ENCODE data around the gene CDHR3. TPM values are rescaled to one million over a fixed set of nuclear protein-coding genes. Genes with fewer than 3 reads are reported as not detected.

The CDHR3 gene
- total and polyA plus RNA-seq, 2 donors from 2014 or later, result 3.6 to 7.1 TPM

GRCh38 chr7:105989686-105990085 lies 26.6 kb downstream of the CDHR3 start:
- no peak for FAIRE-seq
- intact Hi-C loops (cut with DNase I), result no loop called here
- TF ChIP-seq CTCF (IDR thresholded peaks at IDR 0.05; ENCODE audit: borderline replicate concordance, extremely low read depth, insufficient read depth), result no peak
- DNase-seq, result no peak
- Histone ChIP-seq H3K36me3 (ENCODE audit: control insufficient read depth in 2 of 3, insufficient read depth in 3 of 3, low read length in 3 of 3) (no peaks in the 10 kb centered on the region), H3K4me3 (ENCODE audit: low read length in 3 of 3) (no peak overlapping the region), H3K27me3 (ENCODE audit: control insufficient read depth, insufficient read depth, low read length) (no peaks in the 10 kb centered on the region), H3K4me1 (ENCODE audit: control insufficient read depth in 2 of 3, insufficient read depth in 2 of 3, low read depth in 1 of 3, low read length in 3 of 3) (no peaks in the 10 kb centered on the region), H3K27ac (ENCODE audit: low read depth in 2 of 2, low read length in 2 of 2) (no peak overlapping the region), H3K9ac (ENCODE audit: low read length in 3 of 3) (no peak overlapping the region), H3K9me3 (ENCODE audit: control insufficient read depth in 2 of 3, insufficient read depth in 1 of 3, low read length in 3 of 3) (no peaks in the 10 kb centered on the region)

- Histone ChIP-seq H3K9me3 (ENCODE audit: control insufficient read depth in 2 of 3, insufficient read depth in 1 of 3, low read length in 3 of 3) (no peaks in the 10 kb centered on the region), H3K4me1 (ENCODE audit: control insufficient read depth in 2 of 3, insufficient read depth in 2 of 3, low read depth in 1 of 3, low read length in 3 of 3) (no peaks in the 10 kb centered on the region), H3K27me3 (ENCODE audit: control insufficient read depth, insufficient read depth, low read length) (no peaks in the 10 kb centered on the region), H3K9ac (ENCODE audit: low read length in 3 of 3) (no peak overlapping the region), H3K4me3 (ENCODE audit: low read length in 3 of 3) (no peak overlapping the region), H3K27ac (ENCODE audit: low read depth in 2 of 2, low read length in 2 of 2) (no peak overlapping the region), H3K36me3 (ENCODE audit: control insufficient read depth in 2 of 3, insufficient read depth in 3 of 3, low read length in 3 of 3) (no peaks in the 10 kb centered on the region)
- FAIRE-seq (no peak), DNase-seq (no peak)
- TF ChIP-seq CTCF (IDR thresholded peaks at IDR 0.05; ENCODE audit: borderline replicate concordance, extremely low read depth, insufficient read depth), result no peak
- intact Hi-C loops (cut with DNase I), result no loop called here
Observed at GRCh38 chr7:105990141-105990540, 27.1 kb downstream of the CDHR3 start.

DNA sequence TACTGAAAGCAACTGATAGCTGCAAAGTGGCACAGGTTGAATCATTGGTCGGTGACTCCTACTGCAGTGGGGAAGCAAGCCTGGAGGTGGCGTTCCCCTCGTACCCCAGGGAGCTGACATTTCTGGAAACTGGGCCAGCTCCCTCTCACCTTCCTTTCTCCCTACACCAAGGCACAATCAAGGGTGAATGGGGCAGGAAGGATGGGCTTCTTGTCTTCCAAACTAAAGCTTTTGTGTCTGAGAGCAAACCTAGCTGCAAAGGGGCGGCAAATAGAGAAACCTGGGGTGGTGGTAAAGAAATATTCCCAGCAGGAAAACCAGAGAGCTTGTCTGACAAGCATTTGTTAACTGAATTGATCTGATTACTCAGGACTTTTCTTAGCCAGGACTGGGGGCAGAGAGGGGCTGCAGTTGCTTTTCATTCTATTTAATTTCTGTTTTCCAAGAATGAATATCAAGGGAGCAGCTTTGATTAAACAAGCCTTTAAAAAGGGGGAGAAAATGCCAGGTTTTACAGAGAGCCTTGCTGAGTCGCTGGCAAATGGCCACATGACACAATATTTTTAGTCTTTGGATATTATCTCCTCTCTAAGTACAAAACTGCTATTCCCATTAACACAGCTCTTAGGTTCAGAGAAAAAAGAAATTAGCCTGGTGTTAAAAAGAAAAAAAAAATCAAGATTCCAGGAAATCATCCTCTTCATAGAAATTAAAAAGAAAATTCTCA lies 27.8 kb downstream of the CDHR3 start:
- DNase-seq (no peak), FAIRE-seq (no peak)
- TF ChIP-seq CTCF (IDR thresholded peaks at IDR 0.05; ENCODE audit: borderline replicate concordance, extremely low read depth, insufficient read depth), result no peak
- intact Hi-C loops (cut with DNase I), result no loop called here
- no peaks in the 10 kb centered on the region for H3K9me3 ChIP-seq (ENCODE audit: control insufficient read depth in 2 of 3, insufficient read depth in 1 of 3, low read length in 3 of 3)
- no peaks in the 10 kb centered on the region for H3K36me3 ChIP-seq (ENCODE audit: control insufficient read depth in 2 of 3, insufficient read depth in 3 of 3, low read length in 3 of 3)
- no peaks in the 10 kb centered on the region for H3K27me3 ChIP-seq (ENCODE audit: control insufficient read depth, insufficient read depth, low read length)
- H3K4me3 ChIP-seq (ENCODE audit: low read length in 3 of 3), result no peak overlapping the region
- H3K4me1 ChIP-seq (ENCODE audit: control insufficient read depth in 2 of 3, insufficient read depth in 2 of 3, low read depth in 1 of 3, low read length in 3 of 3), result no peaks in the 10 kb centered on the region
- no peak overlapping the region for H3K9ac ChIP-seq (ENCODE audit: low read length in 3 of 3)
- no peak overlapping the region for H3K27ac ChIP-seq (ENCODE audit: low read depth in 2 of 2, low read length in 2 of 2)

- no peak for TF ChIP-seq CTCF (IDR thresholded peaks at IDR 0.05; ENCODE audit: borderline replicate concordance, extremely low read depth, insufficient read depth)
- Histone ChIP-seq H3K9ac (ENCODE audit: low read length in 3 of 3) (no peak overlapping the region), H3K4me3 (ENCODE audit: low read length in 3 of 3) (no peak overlapping the region), H3K9me3 (ENCODE audit: control insufficient read depth in 2 of 3, insufficient read depth in 1 of 3, low read length in 3 of 3) (no peaks in the 10 kb centered on the region), H3K27ac (ENCODE audit: low read depth in 2 of 2, low read length in 2 of 2) (no peak overlapping the region), H3K36me3 (ENCODE audit: control insufficient read depth in 2 of 3, insufficient read depth in 3 of 3, low read length in 3 of 3) (no peaks in the 10 kb centered on the region), H3K27me3 (ENCODE audit: control insufficient read depth, insufficient read depth, low read length) (no peaks in the 10 kb centered on the region), H3K4me1 (ENCODE audit: control insufficient read depth in 2 of 3, insufficient read depth in 2 of 3, low read depth in 1 of 3, low read length in 3 of 3) (no peaks in the 10 kb centered on the region)
- DNase-seq (no peak), FAIRE-seq (no peak)
- intact Hi-C loops (cut with DNase I), result no loop called here
Observed at GRCh38 chr7:105992905-105993304, 29.8 kb downstream of the CDHR3 start.

Data from kidney (tissue), 14 donors.